ENCODE data around the gene COX6A2. TPM values are rescaled to one million over a fixed set of nuclear protein-coding genes. Genes with fewer than 3 reads are reported as not detected.
A peak's percentile ranks its signal among the peaks of the same experiment; 100 is the strongest.

Gene COX6A2
- total RNA-seq, 6 experiments from 2014 or later: not detected

GRCh38 chr16:31461201-31461920 is 33.2 kb upstream of the COX6A2 start:
- no peak for TF ChIP-seq CTCF (IDR thresholded peaks at IDR 0.05)
- H3K27me3 Mint-ChIP-seq (ENCODE audit: insufficient read depth): no peaks in the 10 kb centered on the region; the same call in none of the 2 replicates
- peaks cover 5% of the 10 kb centered on the region; the same call in 1 of the 2 replicates for H3K36me3 Mint-ChIP-seq (ENCODE audit: low read depth)
- H3K4me3 Mint-ChIP-seq: peak overlapping the region; percentile 19; the same call in 1 of the 2 replicates
- DNase-seq: no peak
- H3K27ac Mint-ChIP-seq: peak overlapping the region; percentile 83; the same call in 1 of the 2 replicates
- H3K9me3 Mint-ChIP-seq: no peaks in the 10 kb centered on the region
- H3K4me1 Mint-ChIP-seq (ENCODE audit: low read depth): peaks cover 26% of the 10 kb centered on the region

GRCh38 chr16:31460582-31461002 is 32.4 kb upstream of the COX6A2 start:
- peak; percentile 89 for TF ChIP-seq CTCF (IDR thresholded peaks at IDR 0.05)
- Mint-ChIP-seq H3K36me3 (ENCODE audit: low read depth) (peaks cover 5% of the 10 kb centered on the region; the same call in 1 of the 2 replicates), H3K27me3 (ENCODE audit: insufficient read depth) (no peaks in the 10 kb centered on the region; the same call in 1 of the 2 replicates), H3K9me3 (no peaks in the 10 kb centered on the region), H3K4me1 (ENCODE audit: low read depth) (peaks cover 31% of the 10 kb centered on the region), H3K4me3 (peak overlapping the region; percentile 89), H3K27ac (peak overlapping the region; percentile 92)
- peak; percentile 78 for DNase-seq

- TF ChIP-seq CTCF (IDR thresholded peaks at IDR 0.05): no peak
- peak; percentile 99 for DNase-seq
- peaks cover 5% of the 10 kb centered on the region; the same call in 1 of the 2 replicates for H3K36me3 Mint-ChIP-seq (ENCODE audit: low read depth)
- H3K27ac Mint-ChIP-seq: peak overlapping the region; percentile 96
- H3K27me3 Mint-ChIP-seq (ENCODE audit: insufficient read depth): no peaks in the 10 kb centered on the region; the same call in 1 of the 2 replicates
- peak overlapping the region; percentile 94 for H3K4me3 Mint-ChIP-seq
- peaks cover 38% of the 10 kb centered on the region for H3K4me1 Mint-ChIP-seq (ENCODE audit: low read depth)
- H3K9me3 Mint-ChIP-seq: no peaks in the 10 kb centered on the region
These were observed 31.8 kb upstream of the COX6A2 start for GRCh38 chr16:31459687-31460581.

GRCh38 chr16:31458844-31459686 is 30.9 kb upstream of the COX6A2 start, which contains the start of gene ARMC5:
Gene ARMC5 (plus strand): TSS chr16:31459501. CDS start chr16:31459525, 24 bp downstream.
- H3K4me1 Mint-ChIP-seq (ENCODE audit: low read depth): peaks cover 46% of the 10 kb centered on the region
- no peaks in the 10 kb centered on the region for H3K9me3 Mint-ChIP-seq
- peak within 1 kb of the TSS; percentile 96 for H3K27ac Mint-ChIP-seq
- no peaks in the 10 kb centered on the region; the same call in 1 of the 2 replicates for H3K27me3 Mint-ChIP-seq (ENCODE audit: insufficient read depth)
- TF ChIP-seq CTCF (IDR thresholded peaks at IDR 0.05): peak; percentile 78
- H3K36me3 Mint-ChIP-seq (ENCODE audit: low read depth): peaks cover 5% of the 10 kb centered on the region; the same call in 1 of the 2 replicates
- DNase-seq: peak; percentile 98
- H3K4me3 Mint-ChIP-seq: peak within 1 kb of the TSS; percentile 94
